Ramos (cell line): ENCODE measurements around the gene SPATA9.

Experiments used
- in situ Hi-C: fragments of 300-500 bp; cut with MboI; formaldehyde crosslinking; loops from one replicate; pipeline ENCODE4 v1.14.3; 2022; ENCODE audit warnings: low sequenced_read_pairs; ENCODE audit not compliant: unreplicated experiment

The SPATA9 gene

GRCh38 chr5:95682891-95683290 is at the start of gene SPATA9:
Gene SPATA9 (minus strand): TSS chr5:95682991. CDS start chr5:95682854, 137 bp downstream.
- in situ Hi-C loops = no loop called here

DNA sequence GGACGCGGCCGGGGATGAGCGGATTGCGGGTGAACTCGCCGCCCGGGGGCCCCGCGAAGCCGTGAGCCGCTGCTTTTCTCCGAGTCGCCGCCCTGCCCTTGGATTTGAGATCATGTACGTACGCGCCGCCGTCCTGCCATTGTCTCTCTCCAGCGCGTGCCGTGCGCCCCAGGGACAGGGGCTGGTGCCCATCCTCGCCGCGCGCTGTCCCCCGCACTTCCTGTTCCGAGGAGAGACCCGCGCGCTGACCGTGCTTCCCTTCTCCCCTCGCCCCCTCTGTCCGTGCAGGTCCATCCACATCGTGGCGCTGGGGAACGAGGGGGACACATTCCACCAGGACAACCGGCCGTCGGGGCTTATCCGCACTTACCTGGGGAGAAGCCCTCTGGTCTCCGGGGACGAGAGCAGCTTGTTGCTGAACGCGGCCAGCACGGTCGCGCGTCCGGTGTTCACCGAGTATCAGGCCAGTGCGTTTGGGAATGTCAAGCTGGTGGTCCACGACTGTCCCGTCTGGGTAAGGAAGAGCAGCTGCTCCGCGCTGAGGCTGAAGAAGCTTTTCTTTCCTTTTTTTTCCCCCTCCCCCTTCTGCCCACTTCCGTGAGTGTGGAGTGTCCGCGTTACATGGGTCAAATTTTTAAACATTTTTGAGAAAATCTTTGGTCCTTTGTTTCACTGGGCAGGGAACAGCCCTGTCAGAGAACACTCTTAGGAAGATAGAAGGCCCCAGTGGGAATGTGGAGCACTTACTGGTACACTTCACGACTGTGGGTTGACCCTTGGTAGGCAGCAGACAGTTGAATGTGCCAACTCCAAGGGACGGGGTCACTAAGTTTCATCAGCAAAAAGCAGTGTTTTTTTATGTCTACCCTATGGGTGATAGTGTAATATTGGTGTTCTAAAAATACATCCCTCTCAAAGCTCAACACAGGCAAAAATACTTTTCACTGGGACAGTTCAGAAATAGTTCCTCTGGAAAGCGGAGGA is 49.1 kb upstream of the SPATA9 start:
- in situ Hi-C loops = no loop called here

DNA sequence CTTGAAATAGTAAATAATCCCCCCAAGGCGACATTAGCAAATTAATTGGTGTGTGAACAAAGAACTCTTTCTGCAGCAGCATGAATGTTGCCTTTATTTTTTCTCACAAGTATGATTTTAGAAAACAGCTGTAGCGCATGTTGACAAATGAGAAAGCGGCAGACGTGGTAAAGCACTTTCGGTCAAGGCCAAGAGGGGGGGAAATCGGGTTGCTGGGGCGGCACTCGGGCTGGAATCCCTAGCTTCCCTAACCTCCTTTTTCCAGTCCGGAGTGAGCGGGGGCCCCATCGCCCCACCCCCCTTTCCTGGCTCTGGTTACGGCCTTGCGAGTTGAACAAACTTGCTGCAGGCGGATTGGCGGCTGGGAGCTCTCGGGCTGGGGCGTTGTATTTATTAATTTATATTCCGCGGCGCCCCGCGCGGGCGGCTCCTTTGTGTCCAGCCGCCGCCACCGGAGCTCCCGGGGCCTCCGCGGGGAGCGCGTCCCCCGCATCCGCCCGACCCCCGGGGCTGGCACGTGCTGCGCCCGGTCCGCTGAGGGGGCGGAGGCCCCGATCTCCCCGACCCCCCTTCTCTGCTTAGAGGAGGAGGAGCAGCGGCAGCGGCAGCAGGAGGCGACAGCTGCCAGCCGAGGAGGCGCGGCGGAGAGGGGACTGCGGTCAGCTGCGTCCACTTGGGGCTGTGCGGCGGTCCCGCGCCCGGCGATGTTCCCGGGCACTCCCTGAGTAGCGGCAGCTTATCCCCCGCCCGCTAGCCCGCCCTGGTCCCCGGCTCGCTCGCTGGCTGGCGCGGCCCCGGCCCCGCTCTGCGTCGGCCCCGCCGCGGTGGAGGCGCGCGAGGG is 48.2 kb upstream of the SPATA9 start, which contains the start of gene RHOBTB3:
TSS of gene RHOBTB3 (plus strand) at position 607 of the 841 bp plus-strand sequence. CDS start 347 bp downstream, outside the sequence.
- in situ Hi-C loops = no loop called here

DNA sequence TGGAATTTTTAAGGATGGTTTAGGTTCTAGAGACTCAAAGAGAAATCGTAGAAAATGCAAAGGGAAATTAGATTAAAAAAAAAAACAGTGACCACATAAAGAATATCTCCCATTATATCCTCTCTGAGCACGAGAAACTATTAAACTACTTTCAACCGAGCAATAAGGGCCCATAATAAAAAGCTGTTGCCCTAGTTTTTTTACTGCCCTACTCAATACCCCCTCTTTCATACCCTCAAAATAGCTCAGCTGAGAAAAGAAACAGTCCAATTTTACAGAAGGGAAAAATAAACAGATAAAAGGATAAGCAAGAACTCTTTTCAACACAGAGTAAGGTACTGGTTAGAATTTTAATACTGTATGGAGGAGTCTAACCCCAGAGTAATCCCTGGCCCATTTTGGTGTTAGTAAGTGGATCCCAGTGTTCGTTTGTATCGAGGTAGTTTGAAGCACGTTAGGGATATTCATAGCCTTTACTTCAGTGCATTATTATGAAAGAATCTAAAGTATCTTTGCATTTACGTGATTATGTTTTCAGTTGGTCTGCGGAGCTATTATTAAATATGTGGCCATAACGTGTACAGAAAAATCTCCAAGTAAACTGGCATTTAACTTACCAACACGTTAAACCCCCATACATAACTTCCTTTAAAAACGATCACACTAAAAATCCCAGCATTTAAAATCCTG is 47.4 kb upstream of the SPATA9 start:
- in situ Hi-C loops = no loop called here

GRCh38 chr5:95729115-95730010 is 46.6 kb upstream of the SPATA9 start:
- in situ Hi-C loops = no loop called here

GRCh38 chr5:95728494-95729114 is 45.8 kb upstream of the SPATA9 start:
- in situ Hi-C loops = no loop called here

GRCh38 chr5:95727764-95728191 is 45.0 kb upstream of the SPATA9 start:
- in situ Hi-C loops = no loop called here

- in situ Hi-C loops = no loop called here
Measured at GRCh38 chr5:95726811-95727763, 44.3 kb upstream of the SPATA9 start.

- in situ Hi-C loops = no loop called here
Measured at GRCh38 chr5:95725937-95726810, 43.4 kb upstream of the SPATA9 start.

DNA sequence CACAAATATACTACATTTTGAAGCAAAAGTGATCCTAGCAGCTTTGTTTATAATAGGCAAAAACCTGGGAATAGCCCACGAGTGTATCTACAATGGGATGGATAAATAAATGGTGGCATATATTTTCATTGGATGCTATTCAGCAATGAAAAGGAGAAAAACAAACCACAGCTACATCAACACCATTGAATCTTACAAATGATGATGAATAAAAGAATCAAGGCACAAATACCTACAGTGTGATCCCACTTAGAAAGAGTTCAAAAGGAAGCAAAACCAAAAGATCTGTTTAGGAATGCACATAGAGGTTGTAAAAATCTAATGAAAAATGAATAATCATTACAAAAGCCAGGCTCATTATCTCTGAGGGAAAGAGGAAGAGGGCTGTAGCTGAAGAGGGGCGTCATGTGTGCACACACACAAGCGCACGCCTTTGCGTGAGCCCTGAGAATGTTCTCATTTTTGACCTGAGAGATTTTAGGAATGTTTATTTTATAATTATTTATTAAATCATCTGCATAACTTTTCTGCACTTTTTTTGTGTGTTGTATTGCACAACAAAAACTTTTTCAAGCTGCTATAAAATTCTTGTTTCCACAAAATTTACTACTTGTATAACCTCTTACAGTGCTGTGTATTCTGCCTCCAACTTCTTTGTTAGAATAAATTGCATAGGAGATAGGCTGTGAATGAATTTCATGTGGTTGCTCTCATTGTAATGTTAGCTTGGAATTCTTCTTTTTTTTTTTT is 42.5 kb upstream of the SPATA9 start:
- in situ Hi-C loops = no loop called here

- in situ Hi-C loops = no loop called here
Measured at GRCh38 chr5:95723632-95724369, 41.0 kb upstream of the SPATA9 start.

DNA sequence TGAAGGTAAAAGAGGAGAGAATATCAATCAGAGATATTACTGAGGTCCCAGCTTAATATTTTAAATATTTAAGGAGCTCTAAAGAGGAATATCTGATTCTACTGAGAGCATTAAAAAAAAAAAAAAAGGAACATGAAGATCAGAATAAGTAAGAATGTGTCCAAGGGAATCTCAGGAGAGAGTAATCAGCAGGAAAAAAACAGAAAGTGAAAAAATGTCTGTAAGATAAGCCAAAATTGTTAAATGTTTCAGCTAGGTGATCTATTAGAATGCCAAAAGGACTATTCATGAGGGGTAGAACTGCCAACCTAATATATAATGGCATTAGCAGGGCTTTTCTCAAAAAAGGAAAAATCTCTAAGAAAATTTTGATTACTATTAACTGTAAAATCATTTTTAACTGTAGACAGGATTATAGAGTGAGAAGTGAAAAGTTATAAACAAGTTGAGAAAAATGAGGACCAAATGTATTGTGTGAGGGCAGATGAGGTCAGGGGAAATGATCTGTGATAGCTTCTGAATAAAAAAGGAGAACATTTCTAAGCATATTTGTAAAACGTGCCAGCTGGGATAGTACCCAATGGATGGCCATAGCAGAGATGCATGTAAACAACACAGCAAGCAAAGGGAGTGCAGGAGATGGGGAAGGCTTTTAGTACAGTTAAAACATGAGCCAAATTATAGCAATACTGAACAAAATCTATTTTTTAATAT is 38.9 kb upstream of the SPATA9 start:
- in situ Hi-C loops = no loop called here

DNA sequence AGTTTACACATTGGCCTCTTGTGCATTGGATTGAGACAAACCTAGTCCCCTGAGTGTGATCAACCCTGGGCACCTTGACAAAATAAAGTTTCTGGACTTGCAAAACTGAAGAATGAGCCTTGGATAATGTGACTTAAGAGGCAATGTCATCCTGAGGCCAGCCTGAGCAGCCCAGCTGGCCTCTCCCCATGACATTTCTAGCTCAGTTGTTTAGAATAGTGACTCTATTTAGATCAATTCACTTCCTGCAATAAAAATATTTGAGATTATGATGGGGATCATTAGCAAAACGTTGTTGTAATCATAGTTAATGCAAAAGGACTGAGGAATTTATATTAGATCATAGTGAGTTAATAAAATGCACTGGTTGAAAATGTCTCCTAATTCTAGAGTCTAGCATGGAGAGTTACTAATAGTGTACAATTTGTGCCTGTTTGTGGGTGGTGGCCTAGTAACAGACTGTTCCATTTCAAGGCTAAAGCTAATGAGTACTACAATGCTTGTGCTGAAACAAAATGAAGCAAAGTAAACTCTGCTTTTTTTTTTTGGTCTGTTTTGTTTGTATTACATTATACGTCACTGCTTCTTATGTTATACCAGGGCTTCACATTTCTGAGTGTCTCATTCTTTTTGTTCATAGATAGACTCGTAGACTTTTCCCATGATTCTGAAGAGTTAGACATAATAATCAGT is 37.4 kb upstream of the SPATA9 start:
- in situ Hi-C loops = no loop called here

- in situ Hi-C loops = no loop called here
Measured at GRCh38 chr5:95718738-95719137, 35.9 kb upstream of the SPATA9 start.
